Fibroblast of mammary gland (primary cell): ENCODE data around the gene LHFPL3.

Experiments
- DNase-seq: peaks from one replicate; pipeline ENCODE4 v3.0.0-alpha.2; 2010; ENCODE audit warnings: low read depth
- H3K4me3 ChIP-seq: 2 replicates; pipeline ENCODE4 v1.5.1; 2011; ENCODE audit warnings: low read depth, mild to moderate bottlenecking, low read length, moderate library complexity; ENCODE audit not compliant: control insufficient read depth
- CTCF ChIP-seq: conservative IDR thresholded peaks from 2 replicates; pipeline ENCODE4 v1.5.1; 2011; ENCODE audit warnings: low read depth, low read length, inconsistent platforms; ENCODE audit not compliant: control insufficient read depth, insufficient read depth

Gene LHFPL3

DNA sequence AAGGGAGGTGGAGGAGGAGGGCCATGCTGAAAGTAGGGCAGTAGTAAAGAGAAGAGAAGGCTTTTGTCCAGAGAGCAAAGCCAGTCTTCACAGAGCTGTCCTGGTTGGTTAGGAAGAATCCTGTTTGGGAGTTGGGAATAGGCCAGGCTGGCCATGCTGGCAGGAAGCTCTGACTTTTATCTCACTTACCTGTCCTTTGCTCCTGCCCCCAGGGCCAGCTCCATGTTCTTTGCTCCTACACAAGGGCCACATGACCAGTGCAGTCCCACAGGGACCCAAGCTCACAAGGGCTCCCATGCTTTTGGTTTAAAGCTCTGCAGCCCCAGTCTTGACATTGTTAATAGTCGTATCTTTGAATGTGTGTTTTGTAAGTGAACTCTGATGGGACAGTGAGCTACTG lies 524.0 kb downstream of the LHFPL3 start:
- no peak for TF ChIP-seq CTCF
- no peak overlapping the region for H3K4me3 ChIP-seq

GRCh38 chr7:104855861-104856260 lies 527.5 kb downstream of the LHFPL3 start:
- H3K4me3 ChIP-seq = no peak overlapping the region
- DNase-seq = no peak
- TF ChIP-seq CTCF = no peak

More for the DNA sequence above, 524.0 kb downstream of the LHFPL3 start:
- no peak for DNase-seq

DNA sequence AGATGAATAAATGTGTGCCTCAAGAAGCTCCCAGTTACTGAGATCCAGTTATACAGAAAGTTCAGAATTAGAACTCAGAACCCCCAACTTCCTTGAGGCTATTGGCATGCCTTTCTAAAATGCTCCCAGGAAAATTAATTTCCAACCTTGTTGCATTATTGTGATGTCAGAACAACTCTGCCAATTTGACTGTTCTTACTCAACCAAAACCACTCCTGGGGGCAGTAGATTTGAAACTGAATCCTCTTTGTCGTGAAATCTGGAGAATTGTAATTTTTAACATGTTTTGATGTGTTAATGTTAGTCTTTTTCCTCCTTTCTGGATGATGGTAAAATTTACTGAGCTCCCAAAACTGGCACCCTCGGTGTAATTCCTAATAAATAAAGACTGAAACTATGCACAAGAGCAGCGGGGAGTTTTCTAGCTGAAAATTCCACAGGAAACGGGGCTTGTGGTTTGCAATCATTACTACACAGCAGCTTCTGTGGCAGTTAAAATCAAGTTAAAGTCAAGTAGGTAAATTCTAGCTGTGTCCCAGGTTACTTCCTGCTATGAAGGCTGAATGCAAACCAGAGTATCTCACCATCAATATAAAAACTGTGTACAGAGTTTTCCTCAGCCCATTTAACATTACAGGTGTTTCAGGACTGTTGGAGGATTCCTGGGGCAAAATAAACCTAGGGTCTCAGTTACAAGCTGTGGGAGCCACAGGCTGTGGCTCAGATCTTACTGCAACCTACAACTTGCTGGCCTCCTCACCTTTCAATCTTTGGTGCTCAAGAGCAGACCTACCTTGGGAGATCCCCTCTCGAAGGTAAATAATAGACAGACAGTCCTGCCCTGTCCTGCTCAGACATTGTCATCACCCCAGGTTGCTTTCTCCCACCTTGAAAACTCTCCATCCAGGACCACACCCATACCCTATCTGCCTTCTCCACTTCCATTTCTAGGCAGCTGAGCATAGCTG lies 529.3 kb downstream of the LHFPL3 start:
- no peak overlapping the region for H3K4me3 ChIP-seq
- DNase-seq = no peak
- no peak for TF ChIP-seq CTCF

DNA sequence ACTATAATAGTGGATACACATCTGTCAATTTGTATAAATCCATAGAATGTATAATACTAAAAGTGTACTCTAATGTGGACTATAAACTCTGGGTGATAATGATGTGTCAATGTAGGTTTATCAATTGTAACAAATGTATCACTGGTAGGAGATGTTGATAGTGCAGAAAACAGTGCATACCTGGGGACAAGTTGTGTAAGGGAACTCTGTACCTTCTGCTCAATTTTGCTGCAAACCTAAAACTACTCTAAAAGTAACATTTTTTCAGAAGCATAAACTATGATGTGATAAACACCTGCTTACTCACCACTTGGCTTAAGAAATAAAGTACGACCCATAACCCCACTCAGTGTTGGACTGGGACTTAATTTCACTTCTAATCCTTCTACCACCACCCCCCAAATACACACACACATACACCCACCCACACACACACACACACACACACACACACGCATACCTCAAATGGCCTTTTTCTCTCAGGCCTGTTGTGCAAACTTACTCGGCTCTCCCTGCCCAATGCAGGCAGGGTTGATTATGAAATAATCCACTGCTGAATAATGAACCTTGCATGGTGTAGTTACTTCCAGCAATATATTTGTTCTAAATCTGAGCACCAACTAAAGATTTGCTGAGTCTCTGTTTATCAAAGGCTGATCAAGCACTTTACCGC lies 531.5 kb downstream of the LHFPL3 start:
- TF ChIP-seq CTCF = no peak
- peak; percentile 15 for DNase-seq
- H3K4me3 ChIP-seq = no peak overlapping the region

GRCh38 chr7:104861729-104862390 lies 533.5 kb downstream of the LHFPL3 start:
- DNase-seq = no peak
- no peak for TF ChIP-seq CTCF
- no peak overlapping the region for H3K4me3 ChIP-seq

DNA sequence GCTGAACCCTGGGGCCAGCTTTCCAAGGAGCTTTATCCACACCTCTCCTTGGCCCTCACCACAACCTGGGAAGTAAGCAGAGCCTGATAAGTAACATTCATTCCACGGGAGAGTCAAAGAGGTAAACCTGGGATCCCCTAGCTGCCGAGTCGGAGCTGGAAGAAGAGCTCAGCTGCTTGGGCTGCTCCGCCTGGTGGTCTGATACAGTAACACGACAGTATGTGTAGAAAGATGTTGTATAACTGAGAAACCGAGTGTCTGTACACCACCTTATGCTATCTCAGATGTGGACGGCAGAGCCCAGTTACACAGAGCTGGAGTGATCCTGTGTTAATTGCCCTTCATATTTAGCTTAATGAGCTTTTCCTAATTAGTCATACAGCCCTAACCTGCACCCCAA lies 534.3 kb downstream of the LHFPL3 start:
- TF ChIP-seq CTCF = peak; percentile 39
- DNase-seq = peak; percentile 11
- no peak overlapping the region for H3K4me3 ChIP-seq
